DOHH2 (cell line): ENCODE results near the gene PHLPP1.

Source experiments
- CTCF ChIP-seq: fragments of 200-600 bp; sonication (generic); IDR thresholded peaks from one replicate; pipeline ENCODE4 v1.5.1; 2014; ENCODE audit warnings: antibody characterized with exemption, mild to moderate bottlenecking, low read depth, low read length; ENCODE audit not compliant: poor library complexity, severe bottlenecking
- EZH2phosphoT487 ChIP-seq: fragments of 200-600 bp; sonication (generic); IDR thresholded peaks from 2 replicates; pipeline ENCODE4 v1.6.1; 2017; ENCODE audit warnings: borderline replicate concordance, mild to moderate bottlenecking, antibody characterized with exemption, low read length, moderate library complexity, mixed read lengths

GRCh38 chr18:62734290-62734689 lies 18.9 kb downstream of the PHLPP1 start:
- TF ChIP-seq EZH2phosphoT487 (no peak), CTCF (no peak)
